Measurements from ENCODE around the gene EAPP.

EAPP gene

GRCh38 chr14:34539407-34540180, at the start of gene EAPP (continued):
- TF ChIP-seq ZXDB (tag by site-specific recombination; IDR thresholded peaks at IDR 0.05) = peak; percentile 91
- TF ChIP-seq, protein P1, sequence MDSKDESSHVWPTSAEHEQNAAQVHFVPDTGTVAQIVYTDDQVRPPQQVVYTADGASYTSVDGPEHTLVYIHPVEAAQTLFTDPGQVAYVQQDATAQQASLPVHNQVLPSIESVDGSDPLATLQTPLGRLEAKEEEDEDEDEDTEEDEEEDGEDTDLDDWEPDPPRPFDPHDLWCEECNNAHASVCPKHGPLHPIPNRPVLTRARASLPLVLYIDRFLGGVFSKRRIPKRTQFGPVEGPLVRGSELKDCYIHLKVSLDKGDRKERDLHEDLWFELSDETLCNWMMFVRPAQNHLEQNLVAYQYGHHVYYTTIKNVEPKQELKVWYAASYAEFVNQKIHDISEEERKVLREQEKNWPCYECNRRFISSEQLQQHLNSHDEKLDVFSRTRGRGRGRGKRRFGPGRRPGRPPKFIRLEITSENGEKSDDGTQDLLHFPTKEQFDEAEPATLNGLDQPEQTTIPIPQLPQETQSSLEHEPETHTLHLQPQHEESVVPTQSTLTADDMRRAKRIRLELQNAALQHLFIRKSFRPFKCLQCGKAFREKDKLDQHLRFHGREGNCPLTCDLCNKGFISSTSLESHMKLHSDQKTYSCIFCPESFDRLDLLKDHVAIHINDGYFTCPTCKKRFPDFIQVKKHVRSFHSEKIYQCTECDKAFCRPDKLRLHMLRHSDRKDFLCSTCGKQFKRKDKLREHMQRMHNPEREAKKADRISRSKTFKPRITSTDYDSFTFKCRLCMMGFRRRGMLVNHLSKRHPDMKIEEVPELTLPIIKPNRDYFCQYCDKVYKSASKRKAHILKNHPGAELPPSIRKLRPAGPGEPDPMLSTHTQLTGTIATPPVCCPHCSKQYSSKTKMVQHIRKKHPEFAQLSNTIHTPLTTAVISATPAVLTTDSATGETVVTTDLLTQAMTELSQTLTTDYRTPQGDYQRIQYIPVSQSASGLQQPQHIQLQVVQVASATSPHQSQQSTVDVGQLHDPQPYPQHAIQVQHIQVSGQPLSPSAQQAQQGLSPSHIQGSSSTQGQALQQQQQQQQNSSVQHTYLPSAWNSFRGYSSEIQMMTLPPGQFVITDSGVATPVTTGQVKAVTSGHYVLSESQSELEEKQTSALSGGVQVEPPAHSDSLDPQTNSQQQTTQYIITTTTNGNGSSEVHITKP (tag by site-specific recombination; IDR thresholded peaks at IDR 0.05) = peak; percentile 65; the same call in 1 of the 2 replicates
- TF ChIP-seq ZNF555 (tag by site-specific recombination; conservative IDR thresholded peaks at IDR 0.05) = no peak
- TF ChIP-seq ZNF169 (tag by site-specific recombination; IDR thresholded peaks at IDR 0.05) = no peak

- POLR2A ChIA-PET = no interaction called here
Measured at GRCh38 chr14:34583525-34583924, 44.0 kb upstream of the EAPP start.

GRCh38 chr14:34582117-34582680, 42.7 kb upstream of the EAPP start:
- Histone ChIP-seq H3K4me1 (ENCODE audit: control insufficient read depth, insufficient read depth, low read length) (no peaks in the 10 kb centered on the region), H3K9me3 (ENCODE audit: control insufficient read depth, insufficient read depth, low read depth, low read length) (no peaks in the 10 kb centered on the region), H3K4me3 (ENCODE audit: low read depth, low read length) (no peak overlapping the region), H3K27ac (ENCODE audit: extremely low read depth, low read depth, low read length) (no peak overlapping the region), H3K36me3 (ENCODE audit: control insufficient read depth in 2 of 2, insufficient read depth in 1 of 2, low read length in 2 of 2) (peaks cover 52 to 70% of the 10 kb centered on the region in 2 experiments)
- CTCF ChIA-PET = no interaction called here
- POLR2A ChIA-PET = no interaction called here
- TF ChIP-seq ZNF645 (tag by site-specific recombination; IDR thresholded peaks at IDR 0.05) = no peak
- TF ChIP-seq ZNF23 (tag by site-specific recombination; IDR thresholded peaks at IDR 0.05; ENCODE audit: borderline replicate concordance) = no peak

More at GRCh38 chr14:34583525-34583924, 44.0 kb upstream of the EAPP start:
- Histone ChIP-seq H3K4me1 (ENCODE audit: control insufficient read depth, insufficient read depth, low read length) (no peaks in the 10 kb centered on the region), H3K36me3 (ENCODE audit: control insufficient read depth in 2 of 2, insufficient read depth in 1 of 2, low read length in 2 of 2) (peaks cover 51 to 66% of the 10 kb centered on the region in 2 experiments), H3K4me3 (ENCODE audit: low read depth, low read length) (no peak overlapping the region), H3K9me3 (ENCODE audit: control insufficient read depth, insufficient read depth, low read depth, low read length) (no peaks in the 10 kb centered on the region), H3K27ac (ENCODE audit: extremely low read depth, low read depth, low read length) (no peak overlapping the region)
- TF ChIP-seq ZBTB48 (tag by site-specific recombination; IDR thresholded peaks at IDR 0.05) (no peak), SP7 (tag by site-specific recombination; IDR thresholded peaks at IDR 0.05) (peak; percentile 34; the same call in 1 of the 2 replicates), ZNF548 (tag by site-specific recombination; IDR thresholded peaks at IDR 0.05) (no peak), ZNF138 (tag by site-specific recombination; IDR thresholded peaks at IDR 0.05; ENCODE audit: borderline replicate concordance) (no peak), KLF7 (tag by site-specific recombination; IDR thresholded peaks at IDR 0.05; ENCODE audit: borderline replicate concordance) (no peak), KLF8 (tag by site-specific recombination; IDR thresholded peaks at IDR 0.05) (no peak), PRDM6 (tag by site-specific recombination; IDR thresholded peaks at IDR 0.05) (peak; percentile 88), ZBTB20 (tag by site-specific recombination; IDR thresholded peaks at IDR 0.05) (no peak), ATF2 (tag by site-specific recombination; IDR thresholded peaks at IDR 0.05; ENCODE audit: low read depth) (peak; percentile 68), ZNF24 (tag by site-specific recombination; IDR thresholded peaks at IDR 0.05) (no peak), ZNF623 (tag by site-specific recombination; IDR thresholded peaks at IDR 0.05) (no peak), ZNF423 (tag by site-specific recombination; IDR thresholded peaks at IDR 0.05) (no peak)
- CTCF ChIA-PET = no interaction called here

Data from HEK293 (cell line).